Measurements from ENCODE around the gene NIBAN1.

Gene NIBAN1

GRCh38 chr1:184945029-184945428 is 29.3 kb downstream of the NIBAN1 start:
- DNase-seq (ENCODE audit: low read depth), result no peak

- DNase-seq (ENCODE audit: low read depth), result no peak
Observed at GRCh38 chr1:184943998-184944397, 30.3 kb downstream of the NIBAN1 start.

- no peak for DNase-seq (ENCODE audit: low read depth)
Observed at GRCh38 chr1:184941735-184942134, 32.6 kb downstream of the NIBAN1 start.

GRCh38 chr1:184941410-184941733 is 32.9 kb downstream of the NIBAN1 start:
- DNase-seq (ENCODE audit: low read depth), result no peak

- DNase-seq (ENCODE audit: low read depth), result no peak
Observed at GRCh38 chr1:184940694-184941409, 33.5 kb downstream of the NIBAN1 start.

GRCh38 chr1:184940226-184940625 is 34.1 kb downstream of the NIBAN1 start:
- no peak for DNase-seq (ENCODE audit: low read depth)

GRCh38 chr1:184937729-184938128 is 36.6 kb downstream of the NIBAN1 start:
- no peak for DNase-seq (ENCODE audit: low read depth)

- no peak for DNase-seq (ENCODE audit: low read depth)
Observed at GRCh38 chr1:184935920-184936798, 38.1 kb downstream of the NIBAN1 start.

- no peak for DNase-seq (ENCODE audit: low read depth)
Observed at GRCh38 chr1:184933944-184934343, 40.4 kb downstream of the NIBAN1 start.

- DNase-seq (ENCODE audit: low read depth), result no peak
Observed at GRCh38 chr1:184932319-184932718, 42.0 kb downstream of the NIBAN1 start.

GRCh38 chr1:184931566-184931965 is 42.7 kb downstream of the NIBAN1 start:
- DNase-seq (ENCODE audit: low read depth), result no peak

GRCh38 chr1:184930645-184931044 is 43.7 kb downstream of the NIBAN1 start:
- DNase-seq (ENCODE audit: low read depth), result no peak

- no peak for DNase-seq (ENCODE audit: low read depth)
Observed at GRCh38 chr1:184930232-184930631, 44.1 kb downstream of the NIBAN1 start.

GRCh38 chr1:184929711-184930202 is 44.6 kb downstream of the NIBAN1 start:
- no peak for DNase-seq (ENCODE audit: low read depth)

- DNase-seq (ENCODE audit: low read depth), result no peak
Observed at GRCh38 chr1:184928394-184928793, 45.9 kb downstream of the NIBAN1 start.

Measured in stimulated activated CD8-positive, alpha-beta memory T cell treated with anti-CD3 and anti-CD28 coated beads, Interleukin-7, amount 100 ng/mL, for 24 hours (primary cell).